ENCODE measurements around the gene MRRF. TPM values are rescaled to one million over a fixed set of nuclear protein-coding genes. Genes with fewer than 3 reads are reported as not detected.

The MRRF gene
- total RNA-seq, 3 donors from 2014 or later (not counting 1 experiment from before 2014, with no cell fraction given) = 17.7 to 29.9 (median 21.3) TPM

- 16% methylated on average over 13 of the region's 13 CpGs for WGBS (ENCODE audit: insufficient coverage)
- Histone ChIP-seq H3K27me3 (ENCODE audit: control insufficient read depth, insufficient read depth, low read length) (no peaks in the 10 kb centered on the region), H3K4me1 (ENCODE audit: control insufficient read depth, insufficient read depth, low read length) (peaks cover 13% of the 10 kb centered on the region), H3K9me3 (ENCODE audit: control insufficient read depth, insufficient read depth, low read length) (no peaks in the 10 kb centered on the region), H3K4me3 (ENCODE audit: low read length) (peak overlapping the region; percentile 88), H3K36me3 (ENCODE audit: control insufficient read depth, insufficient read depth, low read length) (peaks cover 23% of the 10 kb centered on the region), H3K27ac (ENCODE audit: low read length) (peak overlapping the region; percentile 85)
- DNase-seq = no peak
- peak overlapping the region; percentile 99 for H3K4me3 Mint-ChIP-seq
- H3K27me3 Mint-ChIP-seq (ENCODE audit: low read depth in 2 of 2) = no peaks in the 10 kb centered on the region
- peak overlapping the region; percentile 99 to 100 for H3K27ac Mint-ChIP-seq
- H3K36me3 Mint-ChIP-seq = peaks cover 11% of the 10 kb centered on the region
- no peaks in the 10 kb centered on the region for H3K9me3 Mint-ChIP-seq
- H3K4me1 Mint-ChIP-seq = peaks cover 57 to 61% of the 10 kb centered on the region in 2 donors
- peak in 1 of 3 donors; percentile 1 for ATAC-seq
- intact Hi-C loops (cut with micrococcal nuclease) = loop anchor here (1.0 to 10.0 kb wide), 4 partner anchors 105 to 551 kb away; partner anchors contain the start of genes MORN5, NDUFA8 and TTLL11
- no peak for TF ChIP-seq CTCF (IDR thresholded peaks at IDR 0.05)
Measured at GRCh38 chr9:122263699-122264349, 858 bp upstream of the MRRF start.

- H3K4me3 ChIP-seq (ENCODE audit: low read length) = peak overlapping the region; percentile 88
Measured at GRCh38 chr9:122265149-122265915, 650 bp downstream of the MRRF start.

GRCh38 chr9:122268041-122268814 is 3.5 kb downstream of the MRRF start:
- Mint-ChIP-seq H3K4me1 (peaks cover 32% of the 10 kb centered on the region in 2 donors), H3K27ac (peak overlapping the region in 1 of 2 donors; percentile 23), H3K4me3 (no peak overlapping the region), H3K27me3 (ENCODE audit: low read depth in 2 of 2) (no peaks in the 10 kb centered on the region), H3K9me3 (no peaks in the 10 kb centered on the region), H3K36me3 (no peaks in the 10 kb centered on the region)
- no peak for TF ChIP-seq CTCF (IDR thresholded peaks at IDR 0.05)
- intact Hi-C loops (cut with micrococcal nuclease) = loop anchor here (10.0 kb wide), 2 partner anchors 143 to 547 kb away; no protein-coding TSS in a partner anchor
- Histone ChIP-seq H3K9me3 (ENCODE audit: control insufficient read depth, insufficient read depth, low read length) (no peaks in the 10 kb centered on the region), H3K36me3 (ENCODE audit: control insufficient read depth, insufficient read depth, low read length) (peaks cover 4% of the 10 kb centered on the region), H3K4me3 (ENCODE audit: low read length) (no peak overlapping the region), H3K4me1 (ENCODE audit: control insufficient read depth, insufficient read depth, low read length) (peaks cover 8% of the 10 kb centered on the region), H3K27me3 (ENCODE audit: control insufficient read depth, insufficient read depth, low read length) (no peaks in the 10 kb centered on the region), H3K27ac (ENCODE audit: low read length) (no peak overlapping the region)
- no peak for ATAC-seq
- WGBS (ENCODE audit: insufficient coverage) = 80% methylated on average over 5 of the region's 6 CpGs
- no peak for DNase-seq

More at GRCh38 chr9:122265149-122265915, 650 bp downstream of the MRRF start:
- peaks cover 10% of the 10 kb centered on the region for H3K36me3 ChIP-seq (ENCODE audit: control insufficient read depth, insufficient read depth, low read length)
- no peak for TF ChIP-seq CTCF (IDR thresholded peaks at IDR 0.05)
- H3K9me3 ChIP-seq (ENCODE audit: control insufficient read depth, insufficient read depth, low read length) = no peaks in the 10 kb centered on the region
- Mint-ChIP-seq H3K4me1 (peaks cover 57% of the 10 kb centered on the region in 2 donors), H3K27me3 (ENCODE audit: low read depth in 2 of 2) (no peaks in the 10 kb centered on the region), H3K4me3 (peak overlapping the region; percentile 99), H3K36me3 (peaks cover 10% of the 10 kb centered on the region), H3K9me3 (no peaks in the 10 kb centered on the region), H3K27ac (peak overlapping the region; percentile 99 to 100)
- H3K4me1 ChIP-seq (ENCODE audit: control insufficient read depth, insufficient read depth, low read length) = peaks cover 13% of the 10 kb centered on the region
- H3K27me3 ChIP-seq (ENCODE audit: control insufficient read depth, insufficient read depth, low read length) = no peaks in the 10 kb centered on the region
- 8% methylated on average over 14 of the region's 17 CpGs for WGBS (ENCODE audit: insufficient coverage)
- ATAC-seq = peak; percentile 51 to 68 (median 63)
- DNase-seq = peak; percentile 41 to 70
- peak overlapping the region; percentile 85 for H3K27ac ChIP-seq (ENCODE audit: low read length)
- intact Hi-C loops (cut with micrococcal nuclease) = loop anchor here (2.0 to 10.0 kb wide), 3 partner anchors 141 to 549 kb away; partner anchors contain the start of gene TTLL11

Data from natural killer cell (primary cell).